Measurements from ENCODE around the gene ZC3H13.

Gene ZC3H13

DNA sequence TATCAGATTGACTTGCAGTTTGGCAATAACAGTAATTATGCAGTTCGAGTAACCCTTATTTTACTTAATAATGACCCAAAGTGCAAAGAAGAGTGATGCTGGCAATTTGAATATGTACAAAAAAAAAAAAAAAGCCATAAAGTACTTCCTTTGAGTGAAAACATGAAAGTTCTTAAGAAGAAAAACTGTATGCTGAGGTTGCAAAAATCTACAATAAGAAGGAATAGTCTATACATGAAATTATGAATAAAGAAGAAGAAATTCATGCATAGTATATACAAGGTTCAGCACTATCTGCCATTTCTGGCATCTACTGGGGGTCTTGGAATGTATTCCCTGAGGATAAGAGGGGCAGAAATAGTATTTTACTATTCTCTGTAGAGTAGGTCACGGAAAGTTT is 55.9 kb downstream of the ZC3H13 start:
- Histone ChIP-seq H3K9me3 (ENCODE audit: insufficient read depth, low read length) (no peaks in the 10 kb centered on the region), H3F3A (ENCODE audit: insufficient read depth) (no peaks in the 10 kb centered on the region), H3K36me3 (ENCODE audit: low read length) (peaks cover 6% of the 10 kb centered on the region; the same call in 1 of the 2 replicates), H3K9ac (ENCODE audit: low read length) (no peak overlapping the region), H3K79me2 (ENCODE audit: insufficient read depth, low read length) (no peaks in the 10 kb centered on the region), H3K4me2 (ENCODE audit: low read depth, low read length, poor library complexity, severe bottlenecking) (no peak overlapping the region), H2AFZ (ENCODE audit: low read depth, low read length, severe bottlenecking) (no peak overlapping the region), H3K4me3 (ENCODE audit: insufficient read depth, low read length, poor library complexity, severe bottlenecking) (no peak overlapping the region), H4K20me1 (ENCODE audit: low read depth, low read length) (no peaks in the 10 kb centered on the region), H3K9me2 (replicated peaks; ENCODE audit: insufficient read depth, low read length) (no peaks in the 10 kb centered on the region), H3K27ac (ENCODE audit: low read depth, low read length) (no peak overlapping the region), H3K27me3 (ENCODE audit: low read length) (no peaks in the 10 kb centered on the region)
- TF ChIP-seq, protein P1, sequence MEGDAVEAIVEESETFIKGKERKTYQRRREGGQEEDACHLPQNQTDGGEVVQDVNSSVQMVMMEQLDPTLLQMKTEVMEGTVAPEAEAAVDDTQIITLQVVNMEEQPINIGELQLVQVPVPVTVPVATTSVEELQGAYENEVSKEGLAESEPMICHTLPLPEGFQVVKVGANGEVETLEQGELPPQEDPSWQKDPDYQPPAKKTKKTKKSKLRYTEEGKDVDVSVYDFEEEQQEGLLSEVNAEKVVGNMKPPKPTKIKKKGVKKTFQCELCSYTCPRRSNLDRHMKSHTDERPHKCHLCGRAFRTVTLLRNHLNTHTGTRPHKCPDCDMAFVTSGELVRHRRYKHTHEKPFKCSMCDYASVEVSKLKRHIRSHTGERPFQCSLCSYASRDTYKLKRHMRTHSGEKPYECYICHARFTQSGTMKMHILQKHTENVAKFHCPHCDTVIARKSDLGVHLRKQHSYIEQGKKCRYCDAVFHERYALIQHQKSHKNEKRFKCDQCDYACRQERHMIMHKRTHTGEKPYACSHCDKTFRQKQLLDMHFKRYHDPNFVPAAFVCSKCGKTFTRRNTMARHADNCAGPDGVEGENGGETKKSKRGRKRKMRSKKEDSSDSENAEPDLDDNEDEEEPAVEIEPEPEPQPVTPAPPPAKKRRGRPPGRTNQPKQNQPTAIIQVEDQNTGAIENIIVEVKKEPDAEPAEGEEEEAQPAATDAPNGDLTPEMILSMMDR (IDR thresholded peaks at IDR 0.05; ENCODE audit: insufficient read depth, low read length, poor library complexity, severe bottlenecking), result no peak
- TF ChIP-seq EZH2phosphoT487 (conservative IDR thresholded peaks at IDR 0.05; ENCODE audit: low read length), result no peak

DNA sequence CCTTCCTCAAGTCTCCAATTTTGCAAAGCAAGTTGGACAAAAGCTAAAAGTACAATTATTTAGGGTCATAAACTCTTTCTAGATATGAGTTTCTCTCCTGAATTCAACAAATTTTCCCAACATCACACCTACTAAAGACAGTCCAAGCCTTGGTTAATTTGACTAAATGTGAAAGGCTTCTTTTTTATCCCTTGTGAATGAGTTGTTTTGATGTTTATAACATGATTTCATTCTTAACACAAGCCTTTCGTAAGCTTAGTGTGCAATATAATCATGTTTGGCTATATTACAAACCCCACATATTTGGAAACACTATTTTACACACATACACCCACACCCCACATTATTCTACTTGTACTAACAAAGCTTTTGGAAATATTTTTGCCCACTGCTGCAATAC is 57.3 kb downstream of the ZC3H13 start:
- H3K79me2 ChIP-seq (ENCODE audit: insufficient read depth, low read length), result no peaks in the 10 kb centered on the region

DNA sequence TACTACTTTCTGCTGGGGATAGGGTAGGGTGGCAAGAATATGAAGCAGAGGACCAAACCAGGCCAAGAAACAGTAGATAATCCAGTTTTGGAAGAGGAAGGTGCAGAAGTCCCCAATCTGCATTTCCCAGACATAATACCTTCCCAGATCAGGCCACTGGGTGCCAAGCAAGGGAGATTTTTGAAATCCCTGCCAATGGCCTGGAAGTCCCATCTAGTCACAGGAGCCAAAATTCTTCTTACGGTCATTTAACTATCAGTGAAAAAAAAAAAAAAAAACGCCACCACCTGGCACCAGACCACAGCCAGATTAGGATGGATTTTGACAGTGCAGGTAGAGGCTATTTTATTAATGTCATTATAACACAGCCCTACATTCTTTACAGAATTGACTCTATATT is 57.8 kb downstream of the ZC3H13 start:
- Histone ChIP-seq H2AFZ (ENCODE audit: low read depth, low read length, severe bottlenecking) (no peak overlapping the region), H3K4me2 (ENCODE audit: low read depth, low read length, poor library complexity, severe bottlenecking) (no peak overlapping the region), H3K9me2 (replicated peaks; ENCODE audit: insufficient read depth, low read length) (no peaks in the 10 kb centered on the region), H3K9ac (ENCODE audit: low read length) (no peak overlapping the region), H3K27ac (ENCODE audit: low read depth, low read length) (no peak overlapping the region), H3K27me3 (ENCODE audit: low read length) (no peaks in the 10 kb centered on the region), H3K9me3 (ENCODE audit: insufficient read depth, low read length) (no peaks in the 10 kb centered on the region), H3K36me3 (ENCODE audit: low read length) (no peaks in the 10 kb centered on the region), H3K4me3 (ENCODE audit: insufficient read depth, low read length, poor library complexity, severe bottlenecking) (no peak overlapping the region), H3K79me2 (ENCODE audit: insufficient read depth, low read length) (no peaks in the 10 kb centered on the region), H4K20me1 (ENCODE audit: low read depth, low read length) (no peaks in the 10 kb centered on the region), H3F3A (ENCODE audit: insufficient read depth) (no peaks in the 10 kb centered on the region)
- TF ChIP-seq, protein P1 (IDR thresholded peaks at IDR 0.05; ENCODE audit: insufficient read depth, low read length, poor library complexity, severe bottlenecking), result no peak
- TF ChIP-seq EZH2phosphoT487 (conservative IDR thresholded peaks at IDR 0.05; ENCODE audit: low read length), result no peak

More for the DNA sequence above, 57.3 kb downstream of the ZC3H13 start:
- Histone ChIP-seq H3K36me3 (ENCODE audit: low read length) (no peaks in the 10 kb centered on the region), H3K27me3 (ENCODE audit: low read length) (no peaks in the 10 kb centered on the region), H3K9me2 (replicated peaks; ENCODE audit: insufficient read depth, low read length) (no peaks in the 10 kb centered on the region), H3K9ac (ENCODE audit: low read length) (no peak overlapping the region), H3K9me3 (ENCODE audit: insufficient read depth, low read length) (no peaks in the 10 kb centered on the region), H2AFZ (ENCODE audit: low read depth, low read length, severe bottlenecking) (no peak overlapping the region), H3K4me3 (ENCODE audit: insufficient read depth, low read length, poor library complexity, severe bottlenecking) (no peak overlapping the region), H4K20me1 (ENCODE audit: low read depth, low read length) (no peaks in the 10 kb centered on the region), H3K27ac (ENCODE audit: low read depth, low read length) (no peak overlapping the region), H3K4me2 (ENCODE audit: low read depth, low read length, poor library complexity, severe bottlenecking) (no peak overlapping the region), H3F3A (ENCODE audit: insufficient read depth) (no peaks in the 10 kb centered on the region)
- TF ChIP-seq, protein P1 (IDR thresholded peaks at IDR 0.05; ENCODE audit: insufficient read depth, low read length, poor library complexity, severe bottlenecking), result no peak
- no peak for TF ChIP-seq EZH2phosphoT487 (conservative IDR thresholded peaks at IDR 0.05; ENCODE audit: low read length)

Data from SU-DHL-6 (cell line).